Ascending aorta (tissue), 2 donors: ENCODE results near the gene EVX1. TPM values are rescaled to one million over a fixed set of nuclear protein-coding genes. Genes with fewer than 3 reads are reported as not detected.

Experiments
- DNase-seq, 2 donors: peaks; one replicate each; pipeline ENCODE4 v3.0.0-alpha.2; 2019; ENCODE audit warnings: low spot score in 2 of 2
- H3K27ac ChIP-seq, 2 donors: fragments of 200-600 bp; sonication (generic); one replicate each; pipeline ENCODE4 v1.5.1; 2016 to 2017; ENCODE audit warnings: mild to moderate bottlenecking in 1 of 2
- H3K27me3 ChIP-seq: fragments of 200-600 bp; sonication (generic); one replicate; pipeline ENCODE4 v1.5.1; 2017
- H3K36me3 ChIP-seq, 2 donors: fragments of 200-600 bp; sonication (generic); one replicate each; pipeline ENCODE4 v1.5.1; 2016
- H3K4me1 ChIP-seq, 2 donors: fragments of 200-600 bp; sonication (generic); one replicate each; pipeline ENCODE4 v1.5.1; 2016 to 2017; ENCODE audit warnings: mild to moderate bottlenecking in 1 of 2
- H3K4me3 ChIP-seq, 2 donors: fragments of 200-600 bp; sonication (generic); one replicate each; pipeline ENCODE4 v1.5.1; 2016 to 2017; ENCODE audit warnings: mild to moderate bottlenecking in 1 of 2
- H3K9me3 ChIP-seq, 2 donors: fragments of 200-600 bp; sonication (generic); one replicate each; pipeline ENCODE4 v1.5.1; 2016
- CTCF ChIP-seq, 3 experiments: fragments of 200-600 bp in 2 of 3; fragments of 450-650 bp in 1 of 3; sonication (generic) in 2 of 3; IDR thresholded peaks; one replicate each; pipeline ENCODE4 v1.5.1; 2016 to 2019; ENCODE audit warnings: antibody characterized with exemption in 3 of 3, mild to moderate bottlenecking in 1 of 3, moderate library complexity in 1 of 3
- intact Hi-C: fragments of 100-400 bp; cut with DNase I; formaldehyde crosslinking; loops from one replicate; pipeline ENCODE4 v1.15.1; 2023
- total RNA-seq: library from RNA; depleted of rRNA; stranded (reverse); fragments of >200 nt; gene quantifications from one replicate; pipeline ENCODE4 v1.1.0, GENCODE V29; 2016

Gene EVX1
- total RNA-seq, 1 donor from 2014 or later = not detected

GRCh38 chr7:27283558-27283957 is 41.0 kb downstream of the EVX1 start:
- no peaks in the 10 kb centered on the region for H3K9me3 ChIP-seq
- TF ChIP-seq CTCF (IDR thresholded peaks at IDR 0.05) = no peak
- DNase-seq = no peak
- H3K4me3 ChIP-seq = no peak overlapping the region
- intact Hi-C loops = no loop called here
- no peaks in the 10 kb centered on the region for H3K4me1 ChIP-seq
- no peaks in the 10 kb centered on the region for H3K27me3 ChIP-seq
- H3K36me3 ChIP-seq = no peaks in the 10 kb centered on the region
- H3K27ac ChIP-seq = no peak overlapping the region

- Histone ChIP-seq H3K9me3 (no peaks in the 10 kb centered on the region), H3K36me3 (no peaks in the 10 kb centered on the region), H3K27me3 (no peaks in the 10 kb centered on the region), H3K27ac (no peak overlapping the region), H3K4me1 (no peaks in the 10 kb centered on the region), H3K4me3 (no peak overlapping the region)
- intact Hi-C loops = no loop called here
- DNase-seq = no peak
- no peak for TF ChIP-seq CTCF (IDR thresholded peaks at IDR 0.05)
Measured at GRCh38 chr7:27295236-27295635, 52.6 kb downstream of the EVX1 start.

- H3K4me3 ChIP-seq = no peak overlapping the region
- no peaks in the 10 kb centered on the region for H3K36me3 ChIP-seq
- intact Hi-C loops = no loop called here
- no peak for TF ChIP-seq CTCF (IDR thresholded peaks at IDR 0.05)
- no peaks in the 10 kb centered on the region for H3K9me3 ChIP-seq
- no peak for DNase-seq
- no peak overlapping the region for H3K27ac ChIP-seq
- no peaks in the 10 kb centered on the region for H3K4me1 ChIP-seq
- H3K27me3 ChIP-seq = no peaks in the 10 kb centered on the region
Measured at GRCh38 chr7:27297356-27297755, 54.8 kb downstream of the EVX1 start.

Other genes with a start within 250 kb of the EVX1 start
- gene HOXA1, start 146.8 kb upstream of the EVX1 start, total RNA-seq = not detected
- gene HOXA2, start 140.1 kb upstream of the EVX1 start, total RNA-seq = 36.5 TPM
- gene HOXA4, start 112.0 kb upstream of the EVX1 start, total RNA-seq = 2.1 TPM
- 22.0 TPM for gene HOXA5, start 99.1 kb upstream of the EVX1 start, total RNA-seq
- 15.3 TPM for gene HOXA6, start 95.0 kb upstream of the EVX1 start, total RNA-seq
- gene HOXA3, start 90.2 kb upstream of the EVX1 start, total RNA-seq = 14.4 TPM
- 12.0 TPM for gene HOXA7, start 86.1 kb upstream of the EVX1 start, total RNA-seq
- not detected for gene HOXA9, start 77.3 kb upstream of the EVX1 start, total RNA-seq
- not detected for gene HOXA10, start 68.5 kb upstream of the EVX1 start, total RNA-seq
- not detected for gene HOXA11, start 57.6 kb upstream of the EVX1 start, total RNA-seq
- not detected for gene HOXA13, start 42.7 kb upstream of the EVX1 start, total RNA-seq